ENCODE results near the gene EIF3K. TPM values are rescaled to one million over a fixed set of nuclear protein-coding genes. Genes with fewer than 3 reads are reported as not detected.
"Not testable (repeated sequence)": the region's sequence is repeated elsewhere in the genome, so short reads cannot be mapped to it uniquely, and the experiment has no call there.

The EIF3K gene
- total RNA-seq = 321 and 322 TPM in 2 replicates

- Mint-ChIP-seq H3K36me3 (ENCODE audit: low read depth) (peaks cover 40% of the 10 kb centered on the region), H3K4me1 (peaks cover 35% of the 10 kb centered on the region), H3K4me3 (peak within 1 kb of the TSS; percentile 97), H3K27me3 (no peaks in the 10 kb centered on the region), H3K27ac (peak within 1 kb of the TSS; percentile 95), H3K9me3 (no peaks in the 10 kb centered on the region)
- peak; percentile 100 for DNase-seq
- intact Hi-C loops (cut with micrococcal nuclease) = loop anchor here (1.0 to 2.0 kb wide), 7 partner anchors 60 to 282 kb away; partner anchors contain the start of gene FAM98C
Measured at GRCh38 chr19:38618590-38619360, at the start of gene EIF3K. EIF3K (plus strand) TSS chr19:38619188; CDS start chr19:38619269, 81 bp downstream.

- no peak for DNase-seq
- Mint-ChIP-seq H3K4me1 (peaks cover 3% of the 10 kb centered on the region), H3K27me3 (peaks cover 20% of the 10 kb centered on the region), H3K4me3 (no peak overlapping the region), H3K27ac (no peak overlapping the region), H3K9me3 (no peaks in the 10 kb centered on the region), H3K36me3 (ENCODE audit: low read depth) (no peaks in the 10 kb centered on the region)
- intact Hi-C loops (cut with micrococcal nuclease) = no loop called here
Measured at GRCh38 chr19:38569368-38569983, 49.5 kb upstream of the EIF3K start.

- H3K27ac Mint-ChIP-seq = no peak overlapping the region
- intact Hi-C loops (cut with micrococcal nuclease) = no loop called here
- H3K27me3 Mint-ChIP-seq = peaks cover 12% of the 10 kb centered on the region
- H3K4me3 Mint-ChIP-seq = no peak overlapping the region
- no peaks in the 10 kb centered on the region for H3K9me3 Mint-ChIP-seq
- no peaks in the 10 kb centered on the region for H3K4me1 Mint-ChIP-seq
- no peak for DNase-seq
- H3K36me3 Mint-ChIP-seq (ENCODE audit: low read depth) = no peaks in the 10 kb centered on the region
Measured at GRCh38 chr19:38571682-38572081, 47.3 kb upstream of the EIF3K start.

- no peak overlapping the region for H3K4me3 Mint-ChIP-seq
- no peak overlapping the region for H3K27ac Mint-ChIP-seq
- no peak for DNase-seq
- H3K4me1 Mint-ChIP-seq = peaks cover 7% of the 10 kb centered on the region
- intact Hi-C loops (cut with micrococcal nuclease) = no loop called here
- no peaks in the 10 kb centered on the region for H3K36me3 Mint-ChIP-seq (ENCODE audit: low read depth)
- H3K27me3 Mint-ChIP-seq = no peaks in the 10 kb centered on the region
- no peaks in the 10 kb centered on the region for H3K9me3 Mint-ChIP-seq
Measured at GRCh38 chr19:38577826-38578225, 41.2 kb upstream of the EIF3K start.

GRCh38 chr19:38579304-38579703 lies 39.7 kb upstream of the EIF3K start:
- H3K27ac Mint-ChIP-seq; intact Hi-C loops (cut with micrococcal nuclease): not testable (repeated sequence)

GRCh38 chr19:38580080-38580479 lies 38.9 kb upstream of the EIF3K start:
- Mint-ChIP-seq H3K4me1 (peaks cover 12% of the 10 kb centered on the region), H3K9me3 (no peaks in the 10 kb centered on the region)

More at GRCh38 chr19:38579304-38579703, 39.7 kb upstream of the EIF3K start:
- H3K36me3 Mint-ChIP-seq (ENCODE audit: low read depth); H3K27me3 Mint-ChIP-seq; DNase-seq; H3K9me3 Mint-ChIP-seq; H3K4me3 Mint-ChIP-seq: not testable (repeated sequence)
- H3K4me1 Mint-ChIP-seq = peaks cover 12% of the 10 kb centered on the region

GRCh38 chr19:38583219-38583984 lies 35.6 kb upstream of the EIF3K start:
- Mint-ChIP-seq H3K9me3 (no peaks in the 10 kb centered on the region), H3K36me3 (ENCODE audit: low read depth) (peaks cover 12% of the 10 kb centered on the region), H3K27ac (peak overlapping the region; percentile 49), H3K27me3 (no peaks in the 10 kb centered on the region), H3K4me3 (no peak overlapping the region), H3K4me1 (peaks cover 12% of the 10 kb centered on the region)
- intact Hi-C loops (cut with micrococcal nuclease) = no loop called here
- DNase-seq = no peak

More at GRCh38 chr19:38580080-38580479, 38.9 kb upstream of the EIF3K start:
- intact Hi-C loops (cut with micrococcal nuclease) = no loop called here
- no peaks in the 10 kb centered on the region for H3K36me3 Mint-ChIP-seq (ENCODE audit: low read depth)
- no peak overlapping the region for H3K4me3 Mint-ChIP-seq
- H3K27me3 Mint-ChIP-seq = no peaks in the 10 kb centered on the region
- no peak overlapping the region for H3K27ac Mint-ChIP-seq
- DNase-seq = no peak

- Mint-ChIP-seq H3K9me3 (no peaks in the 10 kb centered on the region), H3K27me3 (no peaks in the 10 kb centered on the region), H3K36me3 (ENCODE audit: low read depth) (peaks cover 14% of the 10 kb centered on the region), H3K4me3 (no peak overlapping the region), H3K4me1 (peaks cover 12% of the 10 kb centered on the region), H3K27ac (peak overlapping the region; percentile 49)
- DNase-seq = no peak
- intact Hi-C loops (cut with micrococcal nuclease) = no loop called here
Measured at GRCh38 chr19:38583985-38584305, 35.0 kb upstream of the EIF3K start.

GRCh38 chr19:38587562-38587961 lies 31.4 kb upstream of the EIF3K start:
- peaks cover 6% of the 10 kb centered on the region for H3K4me1 Mint-ChIP-seq
- intact Hi-C loops (cut with micrococcal nuclease) = no loop called here
- no peak overlapping the region for H3K27ac Mint-ChIP-seq
- no peak overlapping the region for H3K4me3 Mint-ChIP-seq
- H3K36me3 Mint-ChIP-seq (ENCODE audit: low read depth) = peaks cover 28% of the 10 kb centered on the region
- H3K9me3 Mint-ChIP-seq = no peaks in the 10 kb centered on the region
- H3K27me3 Mint-ChIP-seq = no peaks in the 10 kb centered on the region
- DNase-seq = no peak

GRCh38 chr19:38588041-38588440 lies 30.9 kb upstream of the EIF3K start:
- Mint-ChIP-seq H3K27me3 (no peaks in the 10 kb centered on the region), H3K27ac (no peak overlapping the region), H3K36me3 (ENCODE audit: low read depth) (peaks cover 30% of the 10 kb centered on the region), H3K4me3 (no peak overlapping the region), H3K4me1 (peaks cover 4% of the 10 kb centered on the region), H3K9me3 (no peaks in the 10 kb centered on the region)
- intact Hi-C loops (cut with micrococcal nuclease) = no loop called here
- no peak for DNase-seq

GRCh38 chr19:38592940-38593339 lies 26.0 kb upstream of the EIF3K start:
- DNase-seq = no peak
- H3K4me3 Mint-ChIP-seq = no peak overlapping the region
- H3K9me3 Mint-ChIP-seq = no peaks in the 10 kb centered on the region
- no peak overlapping the region for H3K27ac Mint-ChIP-seq
- intact Hi-C loops (cut with micrococcal nuclease) = no loop called here
- peaks cover 55% of the 10 kb centered on the region for H3K36me3 Mint-ChIP-seq (ENCODE audit: low read depth)
- H3K27me3 Mint-ChIP-seq = no peaks in the 10 kb centered on the region
- H3K4me1 Mint-ChIP-seq = peaks cover 5% of the 10 kb centered on the region

GRCh38 chr19:38596057-38596981 lies 22.7 kb upstream of the EIF3K start:
- peaks cover 5% of the 10 kb centered on the region for H3K4me1 Mint-ChIP-seq
- H3K36me3 Mint-ChIP-seq (ENCODE audit: low read depth) = peaks cover 55% of the 10 kb centered on the region
- H3K27me3 Mint-ChIP-seq = no peaks in the 10 kb centered on the region
- intact Hi-C loops (cut with micrococcal nuclease) = no loop called here
- H3K27ac Mint-ChIP-seq = no peak overlapping the region
- no peak overlapping the region for H3K4me3 Mint-ChIP-seq
- no peaks in the 10 kb centered on the region for H3K9me3 Mint-ChIP-seq
- peak; percentile 74 for DNase-seq

- intact Hi-C loops (cut with micrococcal nuclease) = no loop called here
- no peaks in the 10 kb centered on the region for H3K9me3 Mint-ChIP-seq
- H3K36me3 Mint-ChIP-seq (ENCODE audit: low read depth) = peaks cover 57% of the 10 kb centered on the region
- H3K4me3 Mint-ChIP-seq = no peak overlapping the region
- no peaks in the 10 kb centered on the region for H3K27me3 Mint-ChIP-seq
- H3K4me1 Mint-ChIP-seq = peaks cover 5% of the 10 kb centered on the region
- no peak overlapping the region for H3K27ac Mint-ChIP-seq
- DNase-seq = no peak
Measured at GRCh38 chr19:38597075-38597474, 21.9 kb upstream of the EIF3K start.

Measured in activated CD4-positive, alpha-beta T cell treated with anti-CD3 and anti-CD28 coated beads, Interleukin-2, amount 10 ng/mL, durations not matched to agents 24 days and 14 days (primary cell).